ENCODE measurements around the gene COPB1. TPM values are rescaled to one million over a fixed set of nuclear protein-coding genes. Genes with fewer than 3 reads are reported as not detected.

The COPB1 gene
- polyA plus RNA-seq, 1 of the 3 experiments (the other 2 are of a cell fraction): 81.0 TPM

DNA sequence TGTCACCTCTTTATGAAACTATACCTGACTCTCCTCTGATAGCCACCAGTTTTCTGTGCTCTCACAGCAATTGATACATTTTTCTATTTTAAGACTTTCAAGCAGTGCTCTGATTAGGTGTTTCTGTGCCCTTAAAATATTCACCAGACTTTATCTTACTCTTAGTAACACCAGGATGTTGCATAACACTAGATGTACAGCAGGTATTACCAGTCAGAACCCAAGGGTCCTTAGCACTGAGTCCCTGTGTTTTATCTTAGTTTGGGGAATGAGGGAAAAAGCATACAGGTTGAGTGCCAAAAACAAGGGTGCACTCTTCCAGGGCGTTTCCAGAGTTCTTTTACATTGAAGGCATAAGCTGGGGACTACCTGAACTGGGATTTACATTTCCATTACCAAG lies 51.4 kb downstream of the COPB1 start:
- Histone ChIP-seq H3K27me3 (ENCODE audit: insufficient read depth) (no peaks in the 10 kb centered on the region), H3K4me2 (no peak overlapping the region), H4K20me1 (ENCODE audit: insufficient read depth) (no peaks in the 10 kb centered on the region), H3K9me2 (no peaks in the 10 kb centered on the region), H3K9ac (no peak overlapping the region), H3K79me2 (ENCODE audit: insufficient read depth) (no peaks in the 10 kb centered on the region), H3K4me3 (ENCODE audit: low read depth in 2 of 2, low read length in 1 of 2) (no peak overlapping the region), H3F3A (replicated peaks; ENCODE audit: insufficient read depth) (peaks cover 52% of the 10 kb centered on the region), H3K36me3 (replicated peaks in 1 of 2; ENCODE audit: control insufficient read depth in 1 of 2, insufficient read depth in 2 of 2, low read length in 1 of 2) (peaks cover 8 to 12% of the 10 kb centered on the region in 2 experiments), H2AFZ (ENCODE audit: low read depth) (no peak overlapping the region), H3K27ac (ENCODE audit: low read depth in 2 of 2, low read length in 1 of 2) (peak overlapping the region in 1 of 2 experiments; percentile 89; a peak in 3 of 4 replicates), H3K4me1 (ENCODE audit: control insufficient read depth in 1 of 2, insufficient read depth in 2 of 2, low read depth in 1 of 2, low read length in 1 of 2) (peaks cover 7 to 36% of the 10 kb centered on the region in 2 experiments; a peak in 3 of 4 replicates), H3K9me3 (no peaks in the 10 kb centered on the region)
- CTCF ChIA-PET: interaction anchor here (0.6 to 1.7 kb wide), 2 partner anchors 17 to 148 kb away, joined by 3 to 19 read pairs; no protein-coding TSS in a partner anchor
- WGBS (ENCODE audit: low lambda C conversion rate): 82% methylated on average over 1 of the region's 1 CpG
- TF ChIP-seq GATA2 (CRISPR knock-in tag; IDR thresholded peaks at IDR 0.05) (no peak), SIN3A (IDR thresholded peaks at IDR 0.05; ENCODE audit: borderline replicate concordance, low read depth, low read length) (no peak)
- POLR2A ChIA-PET: no interaction called here
- DNase-seq: no peak

DNA sequence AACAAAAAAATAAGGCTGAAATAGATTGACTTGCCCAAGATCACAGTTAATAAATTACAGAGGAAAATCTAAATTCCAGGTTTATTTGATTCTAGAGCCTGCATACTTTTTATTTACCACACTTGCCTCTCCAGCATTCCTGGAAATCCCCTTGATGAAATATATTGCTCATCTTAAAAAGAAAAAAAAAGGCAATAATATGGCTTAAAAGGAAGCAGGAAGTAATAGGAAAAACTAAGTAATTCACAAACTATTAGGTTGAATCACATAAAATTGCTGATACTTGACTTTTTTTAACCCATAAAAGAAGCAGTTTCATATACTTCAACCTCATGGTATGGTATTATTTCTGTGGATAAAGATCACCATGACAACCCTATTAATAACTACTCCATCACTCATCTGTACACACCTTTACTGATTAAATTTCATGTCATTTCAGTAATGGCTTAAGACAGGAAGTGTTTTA lies 52.9 kb downstream of the COPB1 start:
- no peaks in the 10 kb centered on the region for H3K79me2 ChIP-seq (ENCODE audit: insufficient read depth)
- DNase-seq: no peak
- H3K4me3 ChIP-seq (ENCODE audit: low read depth in 2 of 2, low read length in 1 of 2): peak overlapping the region in 1 of 2 experiments; percentile 7; a peak in 2 of 4 replicates
- ChIA-PET POLR2A (no interaction called here), CTCF (interaction anchor here (0.7 to 1.6 kb wide), 2 partner anchors 146 to 171 kb away, joined by 3 to 11 read pairs; no protein-coding TSS in a partner anchor)
- H4K20me1 ChIP-seq (ENCODE audit: insufficient read depth): no peaks in the 10 kb centered on the region
- H3K27me3 ChIP-seq (ENCODE audit: insufficient read depth): no peaks in the 10 kb centered on the region
- H3K9me2 ChIP-seq: no peaks in the 10 kb centered on the region
- H3K9me3 ChIP-seq: no peaks in the 10 kb centered on the region
- peaks cover 52% of the 10 kb centered on the region for H3F3A ChIP-seq (replicated peaks; ENCODE audit: insufficient read depth)
- H2AFZ ChIP-seq (ENCODE audit: low read depth): no peak overlapping the region
- H3K27ac ChIP-seq (ENCODE audit: low read depth in 2 of 2, low read length in 1 of 2): peak overlapping the region; percentile 48 to 89; a peak in 3 of 4 replicates
- peak overlapping the region; percentile 70 for H3K9ac ChIP-seq
- peak overlapping the region; percentile 49 for H3K4me2 ChIP-seq
- peaks cover 7 to 36% of the 10 kb centered on the region in 2 experiments; a peak in 3 of 4 replicates for H3K4me1 ChIP-seq (ENCODE audit: control insufficient read depth in 1 of 2, insufficient read depth in 2 of 2, low read depth in 1 of 2, low read length in 1 of 2)
- H3K36me3 ChIP-seq (replicated peaks in 1 of 2; ENCODE audit: control insufficient read depth in 1 of 2, insufficient read depth in 2 of 2, low read length in 1 of 2): no peaks in the 10 kb centered on the region
- TF ChIP-seq FOSL2 (IDR thresholded peaks at IDR 0.05; ENCODE audit: borderline replicate concordance, low read depth) (0 out of 2 replicates have a peak, but pooled peaks have one; percentile 16), GATA2 (CRISPR knock-in tag; IDR thresholded peaks at IDR 0.05) (no peak), FOXM1 (IDR thresholded peaks at IDR 0.05; ENCODE audit: low read depth) (no peak), EZH2phosphoT487 (IDR thresholded peaks at IDR 0.05; ENCODE audit: borderline replicate concordance, low read depth) (no peak), SMC3 (IDR thresholded peaks at IDR 0.05; ENCODE audit: low read depth, low read length) (no peak), MEF2A (IDR thresholded peaks at IDR 0.05; ENCODE audit: borderline replicate concordance, low read depth) (no peak), TEAD4 (IDR thresholded peaks at IDR 0.05; ENCODE audit: borderline replicate concordance, insufficient read depth) (no peak), FOXJ3 (CRISPR knock-in tag; IDR thresholded peaks at IDR 0.05) (no peak), POLR2AphosphoS5 (IDR thresholded peaks at IDR 0.05; ENCODE audit: low read depth, low read length) (no peak), USF1 (IDR thresholded peaks at IDR 0.05; ENCODE audit: borderline replicate concordance, low read depth) (no peak), RFX5 (IDR thresholded peaks at IDR 0.05; ENCODE audit: low read length) (no peak), ELF1 (IDR thresholded peaks at IDR 0.05) (peak; percentile 14; the same call in 1 of the 2 replicates), IRF3 (IDR thresholded peaks at IDR 0.05; ENCODE audit: low read depth, low read length) (no peak), JUND (IDR thresholded peaks at IDR 0.05) (peak; percentile 30), MAX (IDR thresholded peaks at IDR 0.05; ENCODE audit: low read depth) (no peak)
- TF ChIP-seq, protein P1, sequence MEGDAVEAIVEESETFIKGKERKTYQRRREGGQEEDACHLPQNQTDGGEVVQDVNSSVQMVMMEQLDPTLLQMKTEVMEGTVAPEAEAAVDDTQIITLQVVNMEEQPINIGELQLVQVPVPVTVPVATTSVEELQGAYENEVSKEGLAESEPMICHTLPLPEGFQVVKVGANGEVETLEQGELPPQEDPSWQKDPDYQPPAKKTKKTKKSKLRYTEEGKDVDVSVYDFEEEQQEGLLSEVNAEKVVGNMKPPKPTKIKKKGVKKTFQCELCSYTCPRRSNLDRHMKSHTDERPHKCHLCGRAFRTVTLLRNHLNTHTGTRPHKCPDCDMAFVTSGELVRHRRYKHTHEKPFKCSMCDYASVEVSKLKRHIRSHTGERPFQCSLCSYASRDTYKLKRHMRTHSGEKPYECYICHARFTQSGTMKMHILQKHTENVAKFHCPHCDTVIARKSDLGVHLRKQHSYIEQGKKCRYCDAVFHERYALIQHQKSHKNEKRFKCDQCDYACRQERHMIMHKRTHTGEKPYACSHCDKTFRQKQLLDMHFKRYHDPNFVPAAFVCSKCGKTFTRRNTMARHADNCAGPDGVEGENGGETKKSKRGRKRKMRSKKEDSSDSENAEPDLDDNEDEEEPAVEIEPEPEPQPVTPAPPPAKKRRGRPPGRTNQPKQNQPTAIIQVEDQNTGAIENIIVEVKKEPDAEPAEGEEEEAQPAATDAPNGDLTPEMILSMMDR (IDR thresholded peaks at IDR 0.05): no peak
- TF ChIP-seq, protein P2, sequence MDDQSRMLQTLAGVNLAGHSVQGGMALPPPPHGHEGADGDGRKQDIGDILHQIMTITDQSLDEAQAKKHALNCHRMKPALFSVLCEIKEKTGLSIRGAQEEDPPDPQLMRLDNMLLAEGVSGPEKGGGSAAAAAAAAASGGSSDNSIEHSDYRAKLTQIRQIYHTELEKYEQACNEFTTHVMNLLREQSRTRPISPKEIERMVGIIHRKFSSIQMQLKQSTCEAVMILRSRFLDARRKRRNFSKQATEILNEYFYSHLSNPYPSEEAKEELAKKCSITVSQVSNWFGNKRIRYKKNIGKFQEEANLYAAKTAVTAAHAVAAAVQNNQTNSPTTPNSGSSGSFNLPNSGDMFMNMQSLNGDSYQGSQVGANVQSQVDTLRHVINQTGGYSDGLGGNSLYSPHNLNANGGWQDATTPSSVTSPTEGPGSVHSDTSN (IDR thresholded peaks at IDR 0.05): peak; percentile 33; the same call in 1 of the 2 replicates
- TF ChIP-seq, protein P3, sequence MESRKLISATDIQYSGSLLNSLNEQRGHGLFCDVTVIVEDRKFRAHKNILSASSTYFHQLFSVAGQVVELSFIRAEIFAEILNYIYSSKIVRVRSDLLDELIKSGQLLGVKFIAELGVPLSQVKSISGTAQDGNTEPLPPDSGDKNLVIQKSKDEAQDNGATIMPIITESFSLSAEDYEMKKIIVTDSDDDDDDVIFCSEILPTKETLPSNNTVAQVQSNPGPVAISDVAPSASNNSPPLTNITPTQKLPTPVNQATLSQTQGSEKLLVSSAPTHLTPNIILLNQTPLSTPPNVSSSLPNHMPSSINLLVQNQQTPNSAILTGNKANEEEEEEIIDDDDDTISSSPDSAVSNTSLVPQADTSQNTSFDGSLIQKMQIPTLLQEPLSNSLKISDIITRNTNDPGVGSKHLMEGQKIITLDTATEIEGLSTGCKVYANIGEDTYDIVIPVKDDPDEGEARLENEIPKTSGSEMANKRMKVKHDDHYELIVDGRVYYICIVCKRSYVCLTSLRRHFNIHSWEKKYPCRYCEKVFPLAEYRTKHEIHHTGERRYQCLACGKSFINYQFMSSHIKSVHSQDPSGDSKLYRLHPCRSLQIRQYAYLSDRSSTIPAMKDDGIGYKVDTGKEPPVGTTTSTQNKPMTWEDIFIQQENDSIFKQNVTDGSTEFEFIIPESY (IDR thresholded peaks at IDR 0.05; ENCODE audit: borderline replicate concordance, low read depth): no peak
